ENCODE data around the gene SYCP1.
"Not testable (repeated sequence)": the region's sequence is repeated elsewhere in the genome, so short reads cannot be mapped to it uniquely, and the experiment has no call there.

SYCP1 gene

GRCh38 chr1:114976891-114977290, 122.2 kb downstream of the SYCP1 start:
- H3K4me1 ChIP-seq (ENCODE audit: control insufficient read depth, insufficient read depth, low read length), result no peaks in the 10 kb centered on the region
- H3K9ac ChIP-seq (ENCODE audit: low read depth, low read length), result no peak overlapping the region
- no peaks in the 10 kb centered on the region for H3K36me3 ChIP-seq (ENCODE audit: control insufficient read depth, insufficient read depth, low read length)
- H3K27me3 ChIP-seq (ENCODE audit: control insufficient read depth, insufficient read depth, low read length), result no peaks in the 10 kb centered on the region
- H3K27ac ChIP-seq (ENCODE audit: low read depth, low read length), result no peak overlapping the region
- no peak overlapping the region for H3K4me3 ChIP-seq (ENCODE audit: low read depth, low read length)
- no peaks in the 10 kb centered on the region for H3K9me3 ChIP-seq (ENCODE audit: control insufficient read depth, insufficient read depth, low read length)

GRCh38 chr1:114979278-114979891, 124.7 kb downstream of the SYCP1 start:
- no peaks in the 10 kb centered on the region for H3K27me3 ChIP-seq (ENCODE audit: control insufficient read depth, insufficient read depth, low read length)
- no peak overlapping the region for H3K27ac ChIP-seq (ENCODE audit: low read depth, low read length)
- H3K4me1 ChIP-seq (ENCODE audit: control insufficient read depth, insufficient read depth, low read length), result no peaks in the 10 kb centered on the region
- no peak overlapping the region for H3K4me3 ChIP-seq (ENCODE audit: low read depth, low read length)
- no peaks in the 10 kb centered on the region for H3K36me3 ChIP-seq (ENCODE audit: control insufficient read depth, insufficient read depth, low read length)
- no peaks in the 10 kb centered on the region for H3K9me3 ChIP-seq (ENCODE audit: control insufficient read depth, insufficient read depth, low read length)
- H3K9ac ChIP-seq (ENCODE audit: low read depth, low read length), result no peak overlapping the region

GRCh38 chr1:114982251-114982650, 127.6 kb downstream of the SYCP1 start:
- Histone ChIP-seq H3K9me3 (ENCODE audit: control insufficient read depth, insufficient read depth, low read length) (no peaks in the 10 kb centered on the region), H3K9ac (ENCODE audit: low read depth, low read length) (no peak overlapping the region), H3K27ac (ENCODE audit: low read depth, low read length) (no peak overlapping the region), H3K4me1 (ENCODE audit: control insufficient read depth, insufficient read depth, low read length) (no peaks in the 10 kb centered on the region), H3K4me3 (ENCODE audit: low read depth, low read length) (no peak overlapping the region), H3K27me3 (ENCODE audit: control insufficient read depth, insufficient read depth, low read length) (no peaks in the 10 kb centered on the region), H3K36me3 (ENCODE audit: control insufficient read depth, insufficient read depth, low read length) (no peaks in the 10 kb centered on the region)

GRCh38 chr1:114986286-114986685, 131.6 kb downstream of the SYCP1 start:
- H3K4me1 ChIP-seq (ENCODE audit: control insufficient read depth, insufficient read depth, low read length), result no peaks in the 10 kb centered on the region
- no peak overlapping the region for H3K9ac ChIP-seq (ENCODE audit: low read depth, low read length)
- no peaks in the 10 kb centered on the region for H3K36me3 ChIP-seq (ENCODE audit: control insufficient read depth, insufficient read depth, low read length)
- H3K9me3 ChIP-seq (ENCODE audit: control insufficient read depth, insufficient read depth, low read length), result no peaks in the 10 kb centered on the region; the same call in 1 of the 2 replicates
- no peaks in the 10 kb centered on the region for H3K27me3 ChIP-seq (ENCODE audit: control insufficient read depth, insufficient read depth, low read length)
- H3K4me3 ChIP-seq (ENCODE audit: low read depth, low read length), result no peak overlapping the region
- no peak overlapping the region for H3K27ac ChIP-seq (ENCODE audit: low read depth, low read length)

- Histone ChIP-seq H3K36me3 (ENCODE audit: control insufficient read depth, insufficient read depth, low read length) (no peaks in the 10 kb centered on the region), H3K9me3 (ENCODE audit: control insufficient read depth, insufficient read depth, low read length) (no peaks in the 10 kb centered on the region; the same call in 1 of the 2 replicates), H3K9ac (ENCODE audit: low read depth, low read length) (no peak overlapping the region), H3K27me3 (ENCODE audit: control insufficient read depth, insufficient read depth, low read length) (no peaks in the 10 kb centered on the region), H3K4me3 (ENCODE audit: low read depth, low read length) (no peak overlapping the region), H3K27ac (ENCODE audit: low read depth, low read length) (no peak overlapping the region), H3K4me1 (ENCODE audit: control insufficient read depth, insufficient read depth, low read length) (no peaks in the 10 kb centered on the region)
These were observed 133.4 kb downstream of the SYCP1 start for GRCh38 chr1:114988095-114988494.

- Histone ChIP-seq H3K36me3 (ENCODE audit: control insufficient read depth, insufficient read depth, low read length) (no peaks in the 10 kb centered on the region), H3K4me3 (ENCODE audit: low read depth, low read length) (no peak overlapping the region), H3K9me3 (ENCODE audit: control insufficient read depth, insufficient read depth, low read length) (no peaks in the 10 kb centered on the region), H3K9ac (ENCODE audit: low read depth, low read length) (no peak overlapping the region), H3K27me3 (ENCODE audit: control insufficient read depth, insufficient read depth, low read length) (no peaks in the 10 kb centered on the region), H3K27ac (ENCODE audit: low read depth, low read length) (no peak overlapping the region), H3K4me1 (ENCODE audit: control insufficient read depth, insufficient read depth, low read length) (no peaks in the 10 kb centered on the region)
These were observed 143.0 kb downstream of the SYCP1 start for GRCh38 chr1:114997510-114998289.

- Histone ChIP-seq H3K27ac (ENCODE audit: low read depth, low read length) (no peak overlapping the region), H3K27me3 (ENCODE audit: control insufficient read depth, insufficient read depth, low read length) (no peaks in the 10 kb centered on the region), H3K9ac (ENCODE audit: low read depth, low read length) (no peak overlapping the region), H3K36me3 (ENCODE audit: control insufficient read depth, insufficient read depth, low read length) (no peaks in the 10 kb centered on the region), H3K4me1 (ENCODE audit: control insufficient read depth, insufficient read depth, low read length) (no peaks in the 10 kb centered on the region), H3K9me3 (ENCODE audit: control insufficient read depth, insufficient read depth, low read length) (no peaks in the 10 kb centered on the region), H3K4me3 (ENCODE audit: low read depth, low read length) (no peak overlapping the region)
These were observed 151.5 kb downstream of the SYCP1 start for GRCh38 chr1:115006191-115006590.

GRCh38 chr1:115012006-115012405, 157.3 kb downstream of the SYCP1 start:
- Histone ChIP-seq H3K9ac (ENCODE audit: low read depth, low read length) (no peak overlapping the region), H3K4me3 (ENCODE audit: low read depth, low read length) (no peak overlapping the region), H3K9me3 (ENCODE audit: control insufficient read depth, insufficient read depth, low read length) (no peaks in the 10 kb centered on the region), H3K4me1 (ENCODE audit: control insufficient read depth, insufficient read depth, low read length) (no peaks in the 10 kb centered on the region), H3K27me3 (ENCODE audit: control insufficient read depth, insufficient read depth, low read length) (no peaks in the 10 kb centered on the region), H3K36me3 (ENCODE audit: control insufficient read depth, insufficient read depth, low read length) (no peaks in the 10 kb centered on the region), H3K27ac (ENCODE audit: low read depth, low read length) (no peak overlapping the region)

- Histone ChIP-seq H3K27me3 (ENCODE audit: control insufficient read depth, insufficient read depth, low read length) (no peaks in the 10 kb centered on the region), H3K36me3 (ENCODE audit: control insufficient read depth, insufficient read depth, low read length) (no peaks in the 10 kb centered on the region), H3K9ac (ENCODE audit: low read depth, low read length) (no peak overlapping the region), H3K4me3 (ENCODE audit: low read depth, low read length) (no peak overlapping the region), H3K4me1 (ENCODE audit: control insufficient read depth, insufficient read depth, low read length) (no peaks in the 10 kb centered on the region), H3K9me3 (ENCODE audit: control insufficient read depth, insufficient read depth, low read length) (no peaks in the 10 kb centered on the region), H3K27ac (ENCODE audit: low read depth, low read length) (no peak overlapping the region)
These were observed 157.8 kb downstream of the SYCP1 start for GRCh38 chr1:115012434-115012833.

GRCh38 chr1:115013792-115014191, 159.1 kb downstream of the SYCP1 start:
- H3K4me1 ChIP-seq (ENCODE audit: control insufficient read depth, insufficient read depth, low read length), result no peaks in the 10 kb centered on the region

GRCh38 chr1:115019549-115019948, 164.9 kb downstream of the SYCP1 start:
- H3K9ac ChIP-seq (ENCODE audit: low read depth, low read length); H3K27me3 ChIP-seq (ENCODE audit: control insufficient read depth, insufficient read depth, low read length); H3K4me3 ChIP-seq (ENCODE audit: low read depth, low read length); H3K9me3 ChIP-seq (ENCODE audit: control insufficient read depth, insufficient read depth, low read length); H3K36me3 ChIP-seq (ENCODE audit: control insufficient read depth, insufficient read depth, low read length); H3K27ac ChIP-seq (ENCODE audit: low read depth, low read length); H3K4me1 ChIP-seq (ENCODE audit: control insufficient read depth, insufficient read depth, low read length): not testable (repeated sequence)

More at GRCh38 chr1:115013792-115014191, 159.1 kb downstream of the SYCP1 start:
- H3K27me3 ChIP-seq (ENCODE audit: control insufficient read depth, insufficient read depth, low read length), result no peaks in the 10 kb centered on the region
- H3K9me3 ChIP-seq (ENCODE audit: control insufficient read depth, insufficient read depth, low read length), result no peaks in the 10 kb centered on the region
- H3K27ac ChIP-seq (ENCODE audit: low read depth, low read length), result no peak overlapping the region
- no peak overlapping the region for H3K9ac ChIP-seq (ENCODE audit: low read depth, low read length)
- H3K4me3 ChIP-seq (ENCODE audit: low read depth, low read length), result no peak overlapping the region
- no peaks in the 10 kb centered on the region for H3K36me3 ChIP-seq (ENCODE audit: control insufficient read depth, insufficient read depth, low read length)
